Activated T-cell treated with anti-CD3 and anti-CD28 coated beads, Interleukin-2, amount 50 U/mL, for 72 hours (primary cell): ENCODE results near the gene SPINK1. TPM values are rescaled to one million over a fixed set of nuclear protein-coding genes. Genes with fewer than 3 reads are reported as not detected.
"Not testable (repeated sequence)": the region's sequence is repeated elsewhere in the genome, so short reads cannot be mapped to it uniquely, and the experiment has no call there.

Experiments
- ATAC-seq, 2 donors: fragments of 150-1000 bp; cut with Tn5 transposase; replicated peaks in 1 of 2; 2 replicates each; pipeline ENCODE4 v1.10.0; 2021; ENCODE audit warnings: moderate library complexity in 2 of 2, mild to moderate bottlenecking in 1 of 2
- DNase-seq, 2 donors: peaks; one replicate each; pipeline ENCODE4 v3.0.0; 2021 to 2022; ENCODE audit warnings: mixed read lengths in 1 of 2
- H3K27ac Mint-ChIP-seq: one replicate; pipeline ENCODE4 v1.8.0; 2022; ENCODE audit warnings: mild to moderate bottlenecking, moderate library complexity, mixed read lengths
- H3K27me3 Mint-ChIP-seq: one replicate; pipeline ENCODE4 v1.8.0; 2022; ENCODE audit warnings: low read depth, mixed read lengths
- H3K36me3 Mint-ChIP-seq, 2 donors: one replicate each; pipeline ENCODE4 v1.8.0; 2022; ENCODE audit warnings: mixed read lengths in 2 of 2, mild to moderate bottlenecking in 1 of 2; ENCODE audit not compliant: insufficient read depth in 2 of 2
- H3K4me1 Mint-ChIP-seq: one replicate; pipeline ENCODE4 v1.8.0; 2022; ENCODE audit warnings: low read depth, mixed read lengths
- H3K4me3 Mint-ChIP-seq, 2 donors: one replicate each; pipeline ENCODE4 v1.8.0; 2022; ENCODE audit warnings: mild to moderate bottlenecking in 2 of 2, mixed read lengths in 2 of 2, moderate library complexity in 2 of 2
- H3K9me3 Mint-ChIP-seq, 2 donors: one replicate each; pipeline ENCODE4 v1.8.0; 2022; ENCODE audit warnings: mixed read lengths in 2 of 2
- total RNA-seq, 2 donors: library from RNA; stranded (reverse); gene quantifications; one replicate each; pipeline ENCODE4 v1.2.3, GENCODE V29; 2022

Gene SPINK1
- total RNA-seq, 2 donors from 2014 or later, result not detected

GRCh38 chr5:147849226-147849625 is 17.8 kb upstream of the SPINK1 start:
- Mint-ChIP-seq H3K4me1 (no peaks in the 10 kb centered on the region), H3K9me3 (no peaks in the 10 kb centered on the region), H3K36me3 (no peaks in the 10 kb centered on the region), H3K4me3 (no peak overlapping the region), H3K27me3 (peaks cover 13% of the 10 kb centered on the region), H3K27ac (no peak overlapping the region)
- DNase-seq (no peak), ATAC-seq (no peak)

DNA sequence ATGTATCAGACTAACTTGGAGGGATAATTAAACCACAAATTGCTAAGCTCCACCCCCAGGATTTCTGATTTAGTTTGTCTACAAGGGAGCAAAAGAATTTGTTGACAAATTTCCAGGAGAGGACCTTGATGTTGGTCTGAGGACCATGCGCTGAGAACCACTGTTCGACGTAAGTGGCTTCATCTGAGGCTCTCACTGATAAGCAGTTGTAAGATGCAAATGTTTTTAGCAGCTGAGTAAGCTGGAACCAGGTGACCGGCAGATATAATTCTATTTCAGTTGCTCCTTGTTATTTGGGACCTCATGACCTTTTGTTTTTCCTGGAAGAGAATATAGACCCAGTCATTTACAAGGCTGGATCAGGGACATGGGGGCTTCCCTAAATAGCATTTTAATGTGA is 14.1 kb upstream of the SPINK1 start:
- no peak for ATAC-seq

GRCh38 chr5:147844846-147845245 is 13.4 kb upstream of the SPINK1 start:
- no peaks in the 10 kb centered on the region for H3K9me3 Mint-ChIP-seq
- H3K4me1 Mint-ChIP-seq, result no peaks in the 10 kb centered on the region
- H3K27ac Mint-ChIP-seq, result no peak overlapping the region
- peaks cover 6% of the 10 kb centered on the region for H3K27me3 Mint-ChIP-seq
- ATAC-seq, result no peak
- no peaks in the 10 kb centered on the region for H3K36me3 Mint-ChIP-seq
- no peak for DNase-seq
- H3K4me3 Mint-ChIP-seq, result no peak overlapping the region

More for the DNA sequence above, 14.1 kb upstream of the SPINK1 start:
- no peaks in the 10 kb centered on the region for H3K9me3 Mint-ChIP-seq
- no peak overlapping the region for H3K4me3 Mint-ChIP-seq
- H3K4me1 Mint-ChIP-seq, result no peaks in the 10 kb centered on the region
- no peak overlapping the region for H3K27ac Mint-ChIP-seq
- no peak for DNase-seq
- H3K36me3 Mint-ChIP-seq, result no peaks in the 10 kb centered on the region
- H3K27me3 Mint-ChIP-seq, result peaks cover 6% of the 10 kb centered on the region

GRCh38 chr5:147842869-147843268 is 11.4 kb upstream of the SPINK1 start:
- ATAC-seq (no peak), DNase-seq (no peak)
- H3K27ac Mint-ChIP-seq, result no peak overlapping the region
- no peaks in the 10 kb centered on the region for H3K36me3 Mint-ChIP-seq
- no peaks in the 10 kb centered on the region for H3K4me1 Mint-ChIP-seq
- H3K4me3 Mint-ChIP-seq, result no peak overlapping the region
- H3K9me3 Mint-ChIP-seq, result no peaks in the 10 kb centered on the region
- H3K27me3 Mint-ChIP-seq, result peaks cover 6% of the 10 kb centered on the region

- H3K4me1 Mint-ChIP-seq, result no peaks in the 10 kb centered on the region
- no peaks in the 10 kb centered on the region for H3K9me3 Mint-ChIP-seq
- no peak for DNase-seq
- H3K27ac Mint-ChIP-seq, result no peak overlapping the region
- no peak overlapping the region for H3K4me3 Mint-ChIP-seq
- H3K27me3 Mint-ChIP-seq, result peaks cover 5% of the 10 kb centered on the region
- no peaks in the 10 kb centered on the region for H3K36me3 Mint-ChIP-seq
- no peak for ATAC-seq
Observed at GRCh38 chr5:147836439-147836838, 5.0 kb upstream of the SPINK1 start.

DNA sequence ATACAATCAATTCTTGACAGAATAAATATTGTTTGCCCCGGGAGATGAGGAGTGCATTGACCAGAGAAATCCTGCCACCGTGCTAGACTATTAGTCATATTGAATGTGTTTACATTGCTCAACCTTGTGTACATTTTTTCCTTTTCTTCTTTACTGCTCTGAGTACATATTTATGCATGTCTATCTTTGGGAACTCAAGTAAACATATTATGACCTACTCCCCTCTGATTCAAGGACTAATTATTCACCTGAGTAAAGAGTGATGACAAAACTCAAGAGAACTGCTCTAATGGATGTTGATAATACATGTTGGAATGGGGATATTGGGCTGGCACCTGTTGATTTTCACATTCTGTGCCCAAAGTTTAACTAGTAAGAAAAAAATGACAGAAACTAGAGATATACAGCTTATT is 3.9 kb upstream of the SPINK1 start:
- Mint-ChIP-seq H3K9me3 (no peaks in the 10 kb centered on the region), H3K27me3 (peaks cover 5% of the 10 kb centered on the region), H3K27ac (no peak overlapping the region)

DNA sequence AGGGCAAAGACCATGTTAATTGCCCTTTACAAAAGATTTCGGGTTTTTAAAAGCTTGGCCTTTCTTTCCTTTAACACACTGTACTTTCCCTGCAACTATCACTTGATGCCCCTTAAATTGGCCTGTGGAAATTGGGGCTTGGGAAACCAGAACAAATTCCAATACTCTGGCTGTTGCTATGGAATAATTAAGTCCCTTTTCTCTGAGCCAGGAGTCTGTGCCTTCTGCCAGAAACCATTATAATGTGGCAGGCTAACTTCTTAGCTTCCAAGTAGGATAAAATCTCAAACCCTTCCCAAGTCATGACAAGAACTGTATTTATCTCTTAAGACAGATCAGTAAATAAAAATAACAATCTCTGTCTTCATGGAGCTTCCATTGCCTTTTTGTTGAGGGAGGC is 1.1 kb upstream of the SPINK1 start:
- Mint-ChIP-seq H3K9me3 (no peaks in the 10 kb centered on the region), H3K27ac (no peak overlapping the region), H3K27me3 (peaks cover 18% of the 10 kb centered on the region), H3K4me3 (no peak overlapping the region), H3K4me1 (no peaks in the 10 kb centered on the region), H3K36me3 (no peaks in the 10 kb centered on the region)
- no peak for DNase-seq
- no peak for ATAC-seq

More for the DNA sequence above, 3.9 kb upstream of the SPINK1 start:
- ATAC-seq (no peak), DNase-seq (no peak)
- no peaks in the 10 kb centered on the region for H3K36me3 Mint-ChIP-seq
- H3K4me3 Mint-ChIP-seq, result no peak overlapping the region
- no peaks in the 10 kb centered on the region for H3K4me1 Mint-ChIP-seq

DNA sequence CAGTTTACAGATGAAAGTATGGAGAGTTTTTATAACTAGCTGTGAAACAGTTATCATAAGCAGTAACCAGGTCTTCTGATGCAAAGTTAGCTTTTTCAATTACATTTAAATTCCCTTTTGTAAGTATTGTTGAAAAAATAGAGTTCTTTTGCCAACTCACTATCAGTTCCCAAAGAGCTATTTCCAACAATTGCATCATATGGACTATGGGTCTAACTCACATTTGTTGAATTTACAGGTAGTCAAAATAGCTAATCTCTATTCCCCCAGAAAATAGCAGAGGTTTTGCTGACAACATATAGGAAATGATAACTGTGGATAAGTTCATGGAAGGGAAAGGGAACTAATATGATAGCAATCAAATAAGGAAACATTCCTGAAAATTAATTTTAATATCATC is 1.4 kb downstream of the SPINK1 start:
- Mint-ChIP-seq H3K27me3 (peaks cover 18% of the 10 kb centered on the region), H3K4me1 (no peaks in the 10 kb centered on the region), H3K9me3 (no peaks in the 10 kb centered on the region), H3K36me3 (no peaks in the 10 kb centered on the region), H3K27ac (peak overlapping the region; percentile 12), H3K4me3 (no peak overlapping the region)
- ATAC-seq (no peak), DNase-seq (no peak)

DNA sequence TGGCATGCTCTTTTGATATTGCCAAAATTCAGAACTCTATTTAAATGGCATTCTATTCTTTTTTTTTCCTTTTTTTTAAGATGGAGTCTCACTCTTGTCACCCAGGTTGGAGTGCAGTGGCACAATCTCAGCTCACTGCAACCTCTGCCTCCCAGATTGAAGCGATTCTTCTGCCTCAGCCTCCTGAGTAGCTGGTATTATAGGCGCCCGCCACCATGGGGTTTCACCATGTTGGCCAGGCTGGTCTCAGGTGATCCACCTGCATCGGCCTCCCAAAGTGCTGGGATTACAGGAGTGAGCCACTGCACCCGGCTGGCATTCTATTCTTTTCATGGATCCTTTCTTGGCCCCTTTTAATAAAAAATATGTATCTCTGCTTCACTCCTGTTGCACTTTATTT is 4.5 kb downstream of the SPINK1 start:
- not testable (repeated sequence) for H3K27ac Mint-ChIP-seq, DNase-seq, H3K4me1 Mint-ChIP-seq, ATAC-seq, H3K4me3 Mint-ChIP-seq, H3K36me3 Mint-ChIP-seq, H3K9me3 Mint-ChIP-seq
- H3K27me3 Mint-ChIP-seq, result peaks cover 12% of the 10 kb centered on the region

- H3K9me3 Mint-ChIP-seq, result no peaks in the 10 kb centered on the region
- no peak overlapping the region for H3K4me3 Mint-ChIP-seq
- H3K27ac Mint-ChIP-seq, result no peak overlapping the region
- ATAC-seq, result no peak
- no peak for DNase-seq
- no peaks in the 10 kb centered on the region for H3K36me3 Mint-ChIP-seq
- no peaks in the 10 kb centered on the region for H3K4me1 Mint-ChIP-seq
- H3K27me3 Mint-ChIP-seq, result peaks cover 12% of the 10 kb centered on the region
Observed at GRCh38 chr5:147826361-147826760, 5.1 kb downstream of the SPINK1 start.

DNA sequence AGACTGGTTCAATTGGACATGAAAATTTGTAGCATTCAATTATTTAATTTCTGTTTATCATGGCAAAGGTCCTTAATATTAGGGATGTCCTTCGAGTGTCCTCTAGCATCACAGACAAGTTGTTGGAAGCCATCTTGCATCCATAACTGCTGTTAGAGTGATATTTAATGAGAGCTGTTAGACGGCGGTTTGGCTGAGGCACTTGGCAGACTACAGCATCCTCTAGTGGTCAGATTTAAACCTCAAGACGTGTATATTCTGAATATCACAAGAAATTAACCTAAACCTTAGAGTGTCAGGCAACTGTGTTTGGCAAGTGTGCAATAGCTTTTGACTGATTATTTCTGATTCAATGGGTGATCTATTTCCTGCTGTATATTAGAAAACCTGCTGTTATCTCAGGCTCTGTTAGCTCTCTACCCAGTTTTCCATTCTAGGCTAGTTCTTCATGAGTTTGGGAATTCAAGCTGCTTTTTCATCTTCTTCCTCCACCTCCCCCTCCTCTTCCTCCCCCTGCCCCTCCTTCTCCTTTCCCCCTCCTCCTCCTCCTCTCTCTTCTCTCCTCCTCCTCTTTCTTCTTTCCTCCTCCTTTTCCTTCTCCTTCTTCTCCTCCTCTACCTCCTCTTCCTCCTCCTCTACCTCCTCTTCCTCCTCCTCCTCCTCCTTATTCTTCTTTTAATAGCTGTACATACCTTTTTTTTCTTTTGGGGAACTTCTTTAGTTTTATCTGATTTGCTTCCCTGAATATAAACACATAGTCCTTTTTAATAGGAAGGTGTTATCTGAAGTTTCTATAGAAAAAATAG is 8.6 kb downstream of the SPINK1 start:
- Mint-ChIP-seq H3K4me3 (no peak overlapping the region), H3K36me3 (no peaks in the 10 kb centered on the region), H3K27me3 (no peaks in the 10 kb centered on the region), H3K4me1 (no peaks in the 10 kb centered on the region), H3K9me3 (no peaks in the 10 kb centered on the region), H3K27ac (no peak overlapping the region)
- DNase-seq, result peak; percentile 17 to 30
- peak; percentile 71 to 85 for ATAC-seq

DNA sequence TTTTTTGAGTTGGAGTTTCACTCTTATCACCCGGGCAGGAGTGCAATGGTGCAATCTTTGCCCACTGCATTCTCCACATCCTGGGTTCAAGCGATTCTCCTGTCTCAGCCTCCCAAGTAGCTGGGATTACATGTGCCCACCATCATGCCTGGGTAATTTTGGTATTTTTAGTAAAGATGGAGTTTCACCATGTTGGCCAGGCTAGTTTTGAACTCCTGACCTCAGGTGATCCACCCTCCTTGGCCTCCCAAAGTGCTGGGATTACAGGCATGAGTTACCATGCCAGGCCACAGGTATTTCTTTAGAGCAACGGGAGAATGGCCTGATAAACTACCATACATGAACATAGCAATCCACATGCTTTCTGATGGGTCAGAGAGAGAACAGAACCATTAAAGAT is 9.2 kb downstream of the SPINK1 start:
- H3K9me3 Mint-ChIP-seq, result not testable (repeated sequence)

DNA sequence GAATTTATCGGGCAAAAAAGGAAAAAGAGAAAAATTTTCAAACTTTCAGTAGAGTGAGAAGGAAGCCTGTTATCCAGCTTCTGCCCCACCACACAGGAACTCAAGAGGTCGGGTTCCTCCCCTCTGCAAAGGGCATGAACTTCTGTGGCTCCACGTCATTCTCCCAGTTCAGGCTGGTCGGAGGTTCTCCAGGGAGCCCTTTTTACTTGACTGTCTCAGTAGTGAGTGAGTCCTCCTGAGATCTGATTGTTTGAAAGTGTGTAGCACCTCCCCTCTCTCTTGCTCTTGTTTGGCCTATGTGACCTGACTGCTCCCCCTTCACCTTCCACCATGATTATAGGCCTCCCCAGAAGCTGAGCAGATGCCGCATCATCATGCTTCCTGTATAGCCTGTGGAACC is 9.7 kb downstream of the SPINK1 start:
- Mint-ChIP-seq H3K27ac (no peak overlapping the region), H3K27me3 (no peaks in the 10 kb centered on the region), H3K9me3 (no peaks in the 10 kb centered on the region), H3K4me1 (no peaks in the 10 kb centered on the region), H3K4me3 (no peak overlapping the region), H3K36me3 (no peaks in the 10 kb centered on the region)
- DNase-seq (no peak), ATAC-seq (no peak)

More for the DNA sequence above, 9.2 kb downstream of the SPINK1 start:
- H3K4me1 Mint-ChIP-seq, H3K4me3 Mint-ChIP-seq, DNase-seq, H3K36me3 Mint-ChIP-seq, H3K27ac Mint-ChIP-seq, H3K27me3 Mint-ChIP-seq, ATAC-seq: not testable (repeated sequence)

DNA sequence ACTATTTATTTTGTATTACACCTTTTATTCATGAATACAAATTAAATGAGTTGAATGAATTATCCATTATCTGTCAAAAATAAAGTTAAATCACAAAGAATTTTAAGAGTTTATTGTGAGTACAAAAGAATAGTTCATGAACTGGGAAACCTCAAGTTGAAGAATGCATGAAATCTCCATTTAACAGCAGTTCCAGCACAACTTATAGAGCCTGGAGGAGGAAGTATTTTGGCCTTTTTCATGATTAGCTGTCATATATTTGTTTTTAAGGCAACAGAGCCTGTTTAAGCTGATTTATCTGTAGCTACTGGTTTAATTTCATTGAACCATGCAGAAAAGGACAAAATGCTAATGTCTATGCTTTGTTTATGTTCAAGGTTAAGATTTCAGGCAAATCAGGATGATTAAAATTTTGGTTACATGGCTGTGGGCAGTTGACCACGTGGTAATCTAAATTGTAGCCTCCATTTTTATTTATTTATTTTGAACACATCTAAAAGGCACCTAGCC is 12.2 kb downstream of the SPINK1 start:
- Mint-ChIP-seq H3K4me3 (no peak overlapping the region), H3K27me3 (no peaks in the 10 kb centered on the region), H3K27ac (no peak overlapping the region), H3K9me3 (no peaks in the 10 kb centered on the region), H3K36me3 (no peaks in the 10 kb centered on the region), H3K4me1 (no peaks in the 10 kb centered on the region)
- DNase-seq, result no peak
- ATAC-seq, result no peak
